Liver (tissue), 3 donors: Measurements from ENCODE around the gene VCP.

Source experiments
- CTCF ChIP-seq: fragments of 150-350 bp; IDR thresholded peaks from 2 replicates; pipeline ENCODE4 v1.5.1; 2017; ENCODE audit warnings: improper control_type of control experiment, low read depth, low read length; ENCODE audit not compliant: missing input control
- FOXA1 ChIP-seq: IDR thresholded peaks from 2 replicates; pipeline ENCODE4 v1.6.1; 2016; ENCODE audit warnings: antibody characterized with exemption
- GABPA ChIP-seq, 2 donors: IDR thresholded peaks in 1 of 2; conservative IDR thresholded peaks in 1 of 2; 2 replicates each; pipeline ENCODE4 v1.6.1; 2016; ENCODE audit warnings: antibody characterized with exemption in 2 of 2, mild to moderate bottlenecking in 1 of 2, moderate library complexity in 1 of 2
- JUND ChIP-seq, 2 donors: IDR thresholded peaks; 2 replicates each; pipeline ENCODE4 v1.6.1; 2016; ENCODE audit warnings: antibody characterized with exemption in 2 of 2
- MAX ChIP-seq: IDR thresholded peaks from 2 replicates; pipeline ENCODE4 v1.6.1; 2016; ENCODE audit warnings: antibody characterized with exemption
- RAD21 ChIP-seq, 2 donors: IDR thresholded peaks; 2 replicates each; pipeline ENCODE4 v1.6.1; 2016; ENCODE audit warnings: antibody characterized with exemption in 2 of 2, mild to moderate bottlenecking in 2 of 2
- REST ChIP-seq: IDR thresholded peaks from 2 replicates; pipeline ENCODE4 v1.6.1; 2016; ENCODE audit warnings: antibody characterized with exemption, mild to moderate bottlenecking
- RXRA ChIP-seq, 2 donors: IDR thresholded peaks; 2 replicates each; pipeline ENCODE4 v1.6.1; 2017 to 2018; ENCODE audit warnings: antibody characterized with exemption in 2 of 2, mild to moderate bottlenecking in 1 of 2
- TAF1 ChIP-seq: conservative IDR thresholded peaks from 2 replicates; pipeline ENCODE4 v1.6.1; 2016; ENCODE audit warnings: antibody characterized with exemption, mild to moderate bottlenecking
- YY1 ChIP-seq: IDR thresholded peaks from 2 replicates; pipeline ENCODE4 v1.6.1; 2016; ENCODE audit warnings: antibody characterized with exemption, mild to moderate bottlenecking
- donor health status: healthy.
- donor health status: healthy.

- TF ChIP-seq FOXA1, result no peak
- TF ChIP-seq RAD21 (IDR thresholded peaks at IDR 0.05), result no peak
- TF ChIP-seq CTCF, result no peak
- TF ChIP-seq JUND (IDR thresholded peaks at IDR 0.05), result no peak
- TF ChIP-seq TAF1, result no peak
- no peak for TF ChIP-seq REST
- TF ChIP-seq YY1, result no peak
- TF ChIP-seq GABPA (IDR thresholded peaks at IDR 0.05 in 1 of 2, conservative IDR thresholded peaks at IDR 0.05 in 1 of 2), result no peak
- TF ChIP-seq MAX, result no peak
- no peak for TF ChIP-seq RXRA (IDR thresholded peaks at IDR 0.05)
Measured at GRCh38 chr9:35070823-35071813, 1.3 kb downstream of the VCP start.
